LHCN-M2 (cell line): ENCODE data around the gene ZNF865. TPM values are rescaled to one million over a fixed set of nuclear protein-coding genes. Genes with fewer than 3 reads are reported as not detected.

Source experiments
- DNase-seq: peaks from one replicate; pipeline ENCODE4 v3.0.0-alpha.2; 2012; ENCODE audit warnings: low read depth
- total RNA-seq: library from RNA; depleted of rRNA; stranded (reverse); fragments of >200 nt; gene quantifications from 2 replicates; pipeline ENCODE4 v1.2.3, GENCODE V29; 2014; rRNA removed

Gene ZNF865
- total RNA-seq, 1 experiment from 2014 or later: 2.2 TPM

DNA sequence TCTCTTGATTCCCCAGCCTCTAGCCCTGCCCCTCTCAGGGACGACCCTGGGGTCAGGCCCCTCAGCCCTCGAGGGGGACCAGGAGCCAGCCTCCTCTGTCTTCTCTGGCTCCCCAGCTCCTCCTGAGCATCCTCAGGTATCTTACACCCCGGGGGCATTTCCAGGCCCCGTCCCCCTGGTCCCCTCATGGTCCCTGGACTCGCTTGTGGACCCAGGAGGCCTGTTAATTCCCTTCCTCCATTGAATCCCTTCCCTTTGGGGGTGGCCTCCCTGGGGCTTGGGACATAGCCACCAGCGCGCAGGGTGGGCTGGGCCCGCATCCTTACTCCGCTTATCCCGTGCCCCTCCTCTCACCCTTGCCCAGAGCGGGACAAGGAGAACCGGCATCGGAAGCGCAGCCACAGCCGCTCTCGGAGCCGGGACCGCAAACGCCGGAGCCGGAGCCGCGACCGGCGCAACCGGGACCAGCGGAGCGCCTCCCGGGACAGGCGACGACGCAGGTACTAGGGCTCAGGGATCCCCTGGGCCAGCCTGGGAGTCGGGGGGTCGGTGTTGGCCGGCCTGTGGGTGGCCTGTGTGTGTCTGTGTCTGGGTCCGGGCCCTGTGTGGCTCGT, 53.5 kb downstream of the ZNF865 start:
- no peak for DNase-seq

GRCh38 chr19:55659822-55660221, 54.4 kb downstream of the ZNF865 start:
- DNase-seq: no peak

DNA sequence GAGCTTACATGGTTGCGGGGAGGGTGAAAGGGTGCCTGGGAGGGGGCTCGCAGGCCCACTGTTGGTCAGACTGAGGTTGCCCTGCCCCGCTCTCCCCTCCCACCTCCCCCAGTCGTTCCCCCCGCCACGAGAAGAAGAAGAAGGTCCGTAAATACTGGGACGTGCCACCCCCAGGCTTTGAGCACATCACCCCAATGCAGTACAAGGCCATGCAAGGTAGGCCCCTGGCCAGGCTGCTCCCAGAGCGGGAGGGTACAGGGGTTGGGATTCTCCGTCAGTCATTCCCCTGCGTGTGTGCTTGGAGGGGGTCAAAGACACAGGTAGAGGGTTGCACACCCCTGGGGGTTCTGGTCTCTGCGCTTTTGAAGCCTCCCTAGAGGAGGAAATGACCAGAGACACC, 55.0 kb downstream of the ZNF865 start:
- DNase-seq: no peak

DNA sequence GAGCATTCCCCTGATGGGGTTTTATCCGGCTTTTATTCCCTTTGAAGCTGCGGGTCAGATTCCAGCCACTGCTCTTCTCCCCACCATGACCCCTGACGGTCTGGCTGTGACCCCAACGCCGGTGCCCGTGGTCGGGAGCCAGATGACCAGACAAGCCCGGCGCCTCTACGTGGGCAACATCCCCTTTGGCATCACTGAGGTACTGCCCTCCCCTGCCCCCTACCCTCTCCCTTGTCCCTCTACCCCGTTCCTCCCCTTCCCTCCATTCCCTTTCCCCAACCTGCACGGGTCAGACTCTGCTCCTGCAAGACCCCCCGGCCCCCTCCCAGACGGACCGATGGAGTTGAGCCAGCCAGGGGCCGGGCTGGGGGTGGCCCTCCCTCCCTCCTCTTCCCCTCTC, 55.5 kb downstream of the ZNF865 start:
- no peak for DNase-seq

GRCh38 chr19:55661826-55662225, 56.4 kb downstream of the ZNF865 start:
- no peak for DNase-seq

- no peak for DNase-seq
Measured at GRCh38 chr19:55663846-55664536, 58.5 kb downstream of the ZNF865 start.

GRCh38 chr19:55666343-55667005, 61.0 kb downstream of the ZNF865 start:
- DNase-seq: no peak

Other genes starting within 250 kb of the ZNF865 start
- not detected in 2 replicates for gene GARIN5B, start 242.4 kb upstream of the ZNF865 start, total RNA-seq
- gene IL11, start 235.2 kb upstream of the ZNF865 start, total RNA-seq: 1.7 and 2.1 TPM in 2 replicates
- gene TMEM190, start 228.8 kb upstream of the ZNF865 start, total RNA-seq: not detected in 2 replicates
- gene TMEM238, start 221.4 kb upstream of the ZNF865 start, total RNA-seq: 0.32 TPM in 1 of 2 replicates, not detected in the other
- 306 and 535 TPM in 2 replicates for gene RPL28, start 219.7 kb upstream of the ZNF865 start, total RNA-seq
- 254 and 267 TPM in 2 replicates for gene UBE2S, start 197.9 kb upstream of the ZNF865 start, total RNA-seq
- 0.06 TPM in 1 of 2 replicates, not detected in the other for gene SHISA7, start 162.3 kb upstream of the ZNF865 start, total RNA-seq
- 89.8 and 90.2 TPM in 2 replicates for gene ISOC2, start 144.0 kb upstream of the ZNF865 start, total RNA-seq
- not detected in 2 replicates for gene C19orf85, start 140.9 kb upstream of the ZNF865 start, total RNA-seq
- gene ZNF628, start 129.0 kb upstream of the ZNF865 start, total RNA-seq: 2.7 and 9.2 TPM in 2 replicates
- 23.7 and 25.8 TPM in 2 replicates for gene NAT14, start 120.5 kb upstream of the ZNF865 start, total RNA-seq
- gene SSC5D, start 117.2 kb upstream of the ZNF865 start, total RNA-seq: 0.34 and 0.45 TPM in 2 replicates
- 0.71 and 1.5 TPM in 2 replicates for gene SBK2, start 68.5 kb upstream of the ZNF865 start, total RNA-seq
- gene SBK3, start 60.1 kb upstream of the ZNF865 start, total RNA-seq: 0.17 and 0.26 TPM in 2 replicates
- 7.3 and 7.7 TPM in 2 replicates for gene ZNF579, start 24.8 kb upstream of the ZNF865 start, total RNA-seq
- gene FIZ1, start 6.1 kb upstream of the ZNF865 start, total RNA-seq: 4.7 and 7.4 TPM in 2 replicates
- 13.4 and 14.0 TPM in 2 replicates for gene ZNF524, start 5.4 kb upstream of the ZNF865 start, total RNA-seq
- gene ZNF784, start 18.9 kb downstream of the ZNF865 start, total RNA-seq: 3.3 and 5.5 TPM in 2 replicates
- 8.7 and 15.3 TPM in 2 replicates for gene ZNF580, start 35.4 kb downstream of the ZNF865 start, total RNA-seq
- gene ZNF581, start 38.0 kb downstream of the ZNF865 start, total RNA-seq: 11.4 and 15.4 TPM in 2 replicates
- gene CCDC106, start 42.6 kb downstream of the ZNF865 start, total RNA-seq: 14.2 and 15.3 TPM in 2 replicates
- gene U2AF2, start 49.4 kb downstream of the ZNF865 start, total RNA-seq: 168 and 174 TPM in 2 replicates
- 126 and 145 TPM in 2 replicates for gene EPN1, start 69.6 kb downstream of the ZNF865 start, total RNA-seq
- gene NLRP9, start 132.8 kb downstream of the ZNF865 start, total RNA-seq: not detected in 2 replicates
- not detected in 2 replicates for gene RFPL4A, start 153.4 kb downstream of the ZNF865 start, total RNA-seq
- not detected in 2 replicates for gene RFPL4AL1, start 163.5 kb downstream of the ZNF865 start, total RNA-seq
- 0.11 TPM in 1 of 2 replicates, not detected in the other for gene NLRP11, start 226.4 kb downstream of the ZNF865 start, total RNA-seq
- gene NLRP4, start 230.9 kb downstream of the ZNF865 start, total RNA-seq: not detected in 2 replicates